Aorta (tissue), 5 donors: ENCODE results near the gene TRIM37. TPM values are rescaled to one million over a fixed set of nuclear protein-coding genes. Genes with fewer than 3 reads are reported as not detected.
"Not testable (repeated sequence)": the region's sequence is repeated elsewhere in the genome, so short reads cannot be mapped to it uniquely, and the experiment has no call there.

ENCODE experiments used
- ATAC-seq: fragments of 200-7000 bp; cut with Tn5 transposase; one replicate; pipeline ENCODE4 v1.9.1; 2022; ENCODE audit warnings: moderate library complexity; ENCODE audit not compliant: low FRiP score
- DNase-seq, 2 donors: peaks; one replicate each; pipeline ENCODE4 v3.0.0-alpha.2; 2020
- H3K27ac ChIP-seq, 2 donors: one replicate each; pipeline ENCODE4 v1.5.1; 2013; ENCODE audit warnings: low read length in 2 of 2, mild to moderate bottlenecking in 2 of 2, moderate library complexity in 2 of 2, control low read depth in 1 of 2, inconsistent platforms in 1 of 2, low read depth in 1 of 2
- H3K27me3 ChIP-seq, 2 donors: one replicate each; pipeline ENCODE4 v1.6.1; 2013; ENCODE audit warnings: control low read depth in 1 of 2, low read length in 1 of 2, mild to moderate bottlenecking in 1 of 2, moderate library complexity in 1 of 2; ENCODE audit not compliant: insufficient read depth in 2 of 2, control insufficient read depth in 1 of 2
- H3K36me3 ChIP-seq, 2 donors: one replicate each; pipeline ENCODE4 v1.6.1; 2013; ENCODE audit warnings: control low read depth in 1 of 2, low read length in 1 of 2, mild to moderate bottlenecking in 1 of 2; ENCODE audit not compliant: insufficient read depth in 2 of 2, control insufficient read depth in 1 of 2
- H3K4me1 ChIP-seq, 2 donors: one replicate each; pipeline ENCODE4 v1.6.1; 2013; ENCODE audit warnings: low read length in 2 of 2, control low read depth in 1 of 2, mild to moderate bottlenecking in 1 of 2, moderate library complexity in 1 of 2; ENCODE audit not compliant: insufficient read depth in 2 of 2, control insufficient read depth in 1 of 2
- H3K4me3 ChIP-seq, 2 donors: one replicate each; pipeline ENCODE4 v1.5.1; 2013; ENCODE audit warnings: low read length in 2 of 2, control low read depth in 1 of 2, mild to moderate bottlenecking in 1 of 2
- H3K9me3 ChIP-seq: one replicate; pipeline ENCODE4 v1.6.1; 2013; ENCODE audit warnings: mild to moderate bottlenecking, low read length; ENCODE audit not compliant: control insufficient read depth
- WGBS, 2 donors: extraction: QIAGEN DNeasy Blood & Tissue Kit; methylation state at CpG; one replicate each; pipeline ENCODE4 v1.1.7; 2013; 5-methylcytosine and 5-hydroxymethylcytosine counted together
- intact Hi-C, 2 donors: fragments of 100-400 bp; cut with DNase I; formaldehyde crosslinking; loops; one replicate each; pipeline versions ENCODE4 v1.14.2 to v1.15.0; 2022
- polyA plus RNA-seq, 2 donors: library from polyadenylated mRNA; stranded (reverse); fragments of 200-250 nt; gene quantifications; one replicate each; pipeline ENCODE4 v1.2.3, GENCODE V29; 2013
- total RNA-seq, 2 donors: library from RNA; stranded (reverse); fragmentation: NEBNext Ultra II Directional; extraction: Animal tissue kit (Norgen Biotek cat#: 25700); gene quantifications; one replicate each; pipeline ENCODE4 v1.2.1, GENCODE V29; 2021
- donor health status: healthy with polysubstance abuse.
- donor health status: Bipolar disorder and iron deficiency.
- donor health status: DM: no; HTN: no; CAD: no.
- donor health status: DM: no; HTN: no; CAD: no.
- donor health status: DM: yes; HTN: yes; CAD: no.

TRIM37 gene
- total and polyA plus RNA-seq, 4 donors = 7.9 to 23.8 (median 14.2) TPM

DNA sequence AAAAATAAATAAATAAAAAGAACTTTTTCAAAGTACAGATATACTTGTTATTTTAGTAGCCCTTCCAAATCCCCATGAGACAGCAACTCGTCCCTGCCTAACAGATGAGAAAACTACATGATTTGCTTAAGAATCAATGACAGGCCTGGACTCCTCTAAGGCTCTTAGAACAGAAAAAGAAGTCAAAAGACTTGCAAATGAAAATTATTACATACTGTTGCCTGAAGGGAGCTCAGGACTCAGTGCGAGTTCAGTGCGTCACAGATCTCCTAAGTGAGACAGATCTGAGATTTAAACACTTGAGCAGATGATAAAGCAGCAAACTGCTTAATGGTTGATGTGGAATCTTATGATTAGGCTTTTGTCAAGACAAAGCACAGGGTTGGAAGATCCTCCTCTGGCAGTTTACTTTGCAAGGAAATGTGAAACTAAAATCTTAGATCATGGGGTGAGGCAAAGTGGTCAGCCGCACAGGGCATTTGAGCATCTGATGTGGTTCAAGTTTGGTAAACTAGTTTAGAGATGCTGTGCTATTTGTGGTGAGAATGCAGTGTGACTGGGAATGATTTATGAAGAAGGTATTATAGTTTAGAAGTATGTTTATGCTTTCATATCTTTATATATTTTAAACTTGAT lies 138.1 kb downstream of the TRIM37 start:
- intact Hi-C loops = no loop called here
- H3K27ac ChIP-seq = no peak overlapping the region
- no peaks in the 10 kb centered on the region for H3K36me3 ChIP-seq
- H3K4me3 ChIP-seq = no peak overlapping the region
- H3K27me3 ChIP-seq = no peaks in the 10 kb centered on the region
- ATAC-seq = no peak
- H3K4me1 ChIP-seq = no peaks in the 10 kb centered on the region
- no peaks in the 10 kb centered on the region for H3K9me3 ChIP-seq
- WGBS, 2 donors = 71 to 73% methylated on average over 4 of the region's 4 CpGs
- no peak for DNase-seq

DNA sequence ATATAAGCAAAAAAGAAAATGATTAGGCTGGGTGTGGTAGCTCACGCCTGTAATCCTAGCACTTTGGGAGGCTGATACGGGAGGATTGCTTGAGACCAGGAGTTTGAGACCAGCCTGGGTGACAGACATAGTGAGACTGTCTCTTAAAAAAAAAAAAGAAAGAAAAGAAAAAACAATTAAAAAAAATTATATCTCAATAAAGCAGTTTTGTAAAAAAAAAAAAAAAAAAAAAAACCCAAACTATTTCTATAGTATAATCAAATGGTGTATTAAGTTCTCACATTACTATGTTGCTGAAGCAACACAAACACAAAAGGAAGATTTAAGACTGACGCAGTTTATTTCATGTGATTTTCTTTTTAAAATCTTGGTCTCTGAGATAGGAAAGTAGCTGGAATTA lies 140.5 kb downstream of the TRIM37 start:
- no peak overlapping the region for H3K27ac ChIP-seq
- 90 to 91% methylated on average over 3 of the region's 3 CpGs for WGBS, 2 donors
- no peaks in the 10 kb centered on the region for H3K4me1 ChIP-seq
- no peaks in the 10 kb centered on the region for H3K9me3 ChIP-seq
- H3K27me3 ChIP-seq = no peaks in the 10 kb centered on the region
- H3K4me3 ChIP-seq = no peak overlapping the region
- DNase-seq (no peak), ATAC-seq (no peak)
- intact Hi-C loops = no loop called here
- H3K36me3 ChIP-seq = no peaks in the 10 kb centered on the region

DNA sequence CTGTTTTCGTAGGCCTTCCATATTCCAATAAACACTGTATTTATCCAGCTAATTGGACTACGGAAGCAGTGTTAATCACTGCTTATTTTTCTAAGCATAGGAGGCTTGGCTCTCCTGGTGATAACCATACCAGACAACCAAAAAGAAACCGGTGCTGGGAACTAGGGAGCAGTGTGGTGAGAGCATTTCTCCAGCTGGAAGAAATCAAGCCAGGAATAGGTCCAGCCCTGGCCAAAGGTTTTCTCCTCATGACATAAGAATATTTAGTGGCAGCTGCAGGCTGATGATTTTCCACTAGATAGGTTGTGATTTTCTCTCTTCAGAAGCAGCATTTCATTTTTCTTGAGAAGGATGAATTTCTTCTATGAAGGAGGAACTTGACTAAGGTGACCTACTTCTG lies 141.5 kb downstream of the TRIM37 start:
- H3K9me3 ChIP-seq = no peaks in the 10 kb centered on the region
- no peak for DNase-seq
- WGBS, 2 donors = 47 to 55% methylated on average over 3 of the region's 3 CpGs
- H3K27me3 ChIP-seq = no peaks in the 10 kb centered on the region
- no peaks in the 10 kb centered on the region for H3K36me3 ChIP-seq
- intact Hi-C loops = no loop called here
- no peak for ATAC-seq
- no peak overlapping the region for H3K4me3 ChIP-seq
- H3K27ac ChIP-seq = no peak overlapping the region
- H3K4me1 ChIP-seq = no peaks in the 10 kb centered on the region

DNA sequence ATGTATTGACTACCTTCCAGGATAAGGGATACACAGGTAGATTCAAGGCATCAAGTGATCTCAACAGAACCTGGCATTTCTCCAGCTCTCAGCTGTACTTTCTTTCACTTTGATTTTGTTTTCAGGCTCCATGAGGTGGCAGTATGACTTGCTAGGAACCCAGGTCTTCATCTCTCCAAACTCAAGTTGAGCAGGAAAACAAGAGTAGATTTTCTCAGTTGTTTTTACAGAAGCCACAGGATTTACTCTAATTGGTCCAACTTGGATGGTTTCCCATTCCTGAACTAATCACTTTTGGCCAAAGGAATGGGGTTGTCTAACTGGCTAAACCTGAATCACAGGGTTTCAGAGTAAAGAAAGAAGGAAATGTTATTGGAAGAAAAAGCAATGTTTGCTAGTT lies 146.6 kb downstream of the TRIM37 start:
- Histone ChIP-seq H3K36me3 (no peaks in the 10 kb centered on the region), H3K27ac (no peak overlapping the region), H3K27me3 (no peaks in the 10 kb centered on the region), H3K9me3 (no peaks in the 10 kb centered on the region), H3K4me3 (no peak overlapping the region), H3K4me1 (no peaks in the 10 kb centered on the region)
- DNase-seq (no peak), ATAC-seq (no peak)
- intact Hi-C loops = no loop called here

DNA sequence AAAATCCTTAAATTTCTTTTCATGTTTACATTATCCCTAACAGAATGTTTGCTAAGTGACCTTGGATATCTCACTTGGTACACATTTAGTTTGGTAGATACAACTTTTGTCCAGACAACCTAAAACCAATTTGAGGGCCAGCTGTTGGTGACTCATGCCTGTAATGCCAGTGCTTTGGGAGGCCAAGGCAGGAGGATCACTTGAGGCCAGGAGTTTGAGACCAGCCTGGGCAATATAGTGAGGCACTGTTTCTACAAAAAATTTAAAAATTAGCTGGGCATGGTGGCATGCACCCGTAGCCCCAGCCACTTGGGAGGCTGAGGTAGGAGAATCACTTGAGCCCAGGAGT lies 149.0 kb downstream of the TRIM37 start:
- WGBS, 2 donors = 89 to 90% methylated on average over 1 of the region's 1 CpG
- ATAC-seq = not testable (repeated sequence)

DNA sequence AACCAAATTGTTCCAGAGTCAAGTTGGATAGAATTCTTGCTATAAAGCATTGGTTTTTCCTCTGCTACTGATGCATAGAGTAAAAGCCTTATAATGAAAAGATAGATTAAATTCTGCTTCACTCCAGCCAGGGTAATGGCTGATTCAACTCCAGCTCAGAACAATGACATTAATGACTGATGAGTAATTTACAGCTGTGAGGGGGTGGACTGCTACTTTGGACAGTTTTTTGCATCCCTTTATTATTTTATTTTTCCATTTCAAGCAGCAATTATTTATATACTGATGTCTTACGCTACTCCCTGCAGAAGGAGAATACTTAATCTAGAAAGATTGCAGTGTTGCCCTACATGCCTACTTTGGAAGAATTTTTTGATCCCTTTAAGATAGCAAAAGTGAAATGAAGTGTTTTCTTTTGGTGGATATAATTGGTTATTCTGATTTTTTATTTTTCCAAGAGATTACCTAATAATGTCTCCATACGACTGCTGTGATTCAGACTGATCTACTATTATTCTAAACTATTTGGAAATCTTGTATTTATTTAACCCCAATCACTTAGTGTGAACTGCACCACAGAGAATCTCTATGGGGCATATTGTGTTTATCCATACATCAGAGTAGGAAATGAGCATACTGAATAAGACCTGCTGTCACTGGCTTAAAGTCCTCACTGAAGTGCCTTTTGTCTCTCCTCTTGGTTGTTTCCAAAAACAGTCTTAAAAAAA lies 149.5 kb downstream of the TRIM37 start:
- H3K36me3 ChIP-seq = no peaks in the 10 kb centered on the region
- no peaks in the 10 kb centered on the region for H3K9me3 ChIP-seq
- H3K4me3 ChIP-seq = no peak overlapping the region
- ATAC-seq = no peak
- 12 to 21% methylated on average over 2 of the region's 2 CpGs for WGBS, 2 donors
- no peaks in the 10 kb centered on the region for H3K27me3 ChIP-seq
- no peak overlapping the region for H3K27ac ChIP-seq
- DNase-seq = no peak
- intact Hi-C loops = no loop called here
- H3K4me1 ChIP-seq = no peaks in the 10 kb centered on the region

More for the DNA sequence above, 149.0 kb downstream of the TRIM37 start:
- H3K4me3 ChIP-seq, H3K9me3 ChIP-seq, intact Hi-C loops, H3K4me1 ChIP-seq, DNase-seq, H3K27me3 ChIP-seq, H3K36me3 ChIP-seq, H3K27ac ChIP-seq: not testable (repeated sequence)

DNA sequence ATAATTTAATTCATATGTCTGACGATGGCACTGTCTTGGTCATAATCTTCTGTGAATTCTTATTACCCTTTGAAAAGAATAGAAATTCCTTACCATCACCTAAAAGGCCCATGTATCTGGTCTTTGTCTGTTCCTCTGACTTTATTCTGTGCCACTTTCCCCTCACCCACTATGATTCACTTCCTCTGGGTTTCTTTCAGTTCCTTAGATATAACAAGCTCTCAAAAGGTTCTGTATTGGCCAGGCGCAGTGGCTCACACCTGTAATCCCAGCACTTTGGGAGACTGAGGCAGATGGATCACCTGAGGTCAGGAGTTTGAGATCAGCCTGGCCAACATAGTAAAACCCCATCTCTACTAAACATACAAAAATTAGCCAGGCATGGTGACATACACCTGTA lies 152.3 kb downstream of the TRIM37 start:
- H3K9me3 ChIP-seq, H3K27ac ChIP-seq, H3K4me3 ChIP-seq, H3K4me1 ChIP-seq, ATAC-seq, H3K36me3 ChIP-seq, H3K27me3 ChIP-seq, intact Hi-C loops, DNase-seq: not testable (repeated sequence)
- WGBS, 2 donors = 85 to 89% methylated on average over 2 of the region's 2 CpGs

DNA sequence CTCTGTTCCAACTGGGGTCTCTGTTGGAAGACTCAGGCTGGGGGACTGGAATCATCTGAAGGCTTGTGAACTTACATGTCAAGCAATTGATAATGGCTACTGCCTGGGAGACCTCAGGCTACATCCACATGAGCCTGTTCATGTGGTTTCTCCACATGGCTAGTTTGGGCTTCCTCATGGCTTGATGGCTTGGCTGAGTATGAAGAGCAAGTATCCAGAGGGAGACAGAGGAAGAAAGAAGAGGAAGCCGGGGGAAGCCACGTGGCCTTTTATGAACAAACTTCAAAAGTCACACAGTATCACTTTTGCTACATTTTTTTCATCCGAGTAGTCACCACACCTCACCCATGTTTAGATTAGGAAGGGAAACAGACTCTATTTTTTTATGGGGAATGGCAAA lies 158.9 kb downstream of the TRIM37 start:
- ATAC-seq = no peak
- Histone ChIP-seq H3K4me3 (no peak overlapping the region), H3K27ac (no peak overlapping the region)

DNA sequence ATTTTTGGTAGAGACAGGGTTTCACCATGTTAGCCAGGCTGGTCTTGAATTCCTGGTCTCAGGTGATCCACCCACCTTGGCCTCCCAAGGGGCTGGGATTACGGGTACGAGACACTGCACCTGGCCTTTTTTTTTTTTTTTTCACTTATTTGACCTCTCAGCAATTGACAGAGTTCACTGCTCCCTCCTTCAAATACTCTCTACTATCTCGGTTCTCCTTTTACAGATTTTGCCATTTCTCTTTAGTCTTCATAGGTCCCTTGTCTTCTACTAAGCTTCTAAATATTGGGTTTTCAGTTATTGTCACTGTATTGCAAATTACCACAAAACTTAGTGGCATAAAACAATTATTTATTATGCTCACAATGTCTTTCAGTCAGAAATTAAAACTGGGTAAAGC lies 159.3 kb downstream of the TRIM37 start:
- intact Hi-C loops = no loop called here
- no peak overlapping the region for H3K4me3 ChIP-seq
- 86 to 95% methylated on average over 3 of the region's 3 CpGs for WGBS, 2 donors

More for the DNA sequence above, 158.9 kb downstream of the TRIM37 start:
- Histone ChIP-seq H3K4me1 (no peaks in the 10 kb centered on the region), H3K36me3 (no peaks in the 10 kb centered on the region), H3K27me3 (no peaks in the 10 kb centered on the region), H3K9me3 (peaks cover 4% of the 10 kb centered on the region)
- intact Hi-C loops = no loop called here
- DNase-seq = no peak
- 58 to 61% methylated on average over 3 of the region's 3 CpGs for WGBS, 2 donors

More for the DNA sequence above, 159.3 kb downstream of the TRIM37 start:
- DNase-seq (no peak), ATAC-seq (no peak)
- Histone ChIP-seq H3K4me1 (no peaks in the 10 kb centered on the region), H3K9me3 (peaks cover 4% of the 10 kb centered on the region), H3K27me3 (no peaks in the 10 kb centered on the region), H3K27ac (no peak overlapping the region), H3K36me3 (no peaks in the 10 kb centered on the region)
